BJ (cell line): ENCODE results near the gene MSRB3. TPM values are rescaled to one million over a fixed set of nuclear protein-coding genes. Genes with fewer than 3 reads are reported as not detected.

Experiments
- CTCF ChIA-PET: fragments of 350-600 bp; formaldehyde crosslinking; extraction: SDS; loops from one replicate; lab custom pipeline; 2021; ENCODE audit warnings: antibody characterized with exemption, inconsistent platforms; lab: Yijun Ruan, JAX
- POLR2A ChIA-PET: fragments of 300-600 bp; sonication (Branson Sonifier 250); formaldehyde crosslinking; extraction: SDS; loops from one replicate; lab custom pipeline; 2021; ENCODE audit warnings: antibody characterized with exemption; lab: Charles Lee
- DNase-seq: peaks from one replicate; pipeline ENCODE4 v3.0.0-alpha.2; 2011; ENCODE audit warnings: low read depth
- H3K27me3 ChIP-seq: 2 replicates; pipeline ENCODE4 v1.6.0; 2011; ENCODE audit warnings: low read length; ENCODE audit not compliant: control insufficient read depth, insufficient read depth
- H3K36me3 ChIP-seq: 2 replicates; pipeline ENCODE4 v1.5.1; 2011; ENCODE audit warnings: low read length; ENCODE audit not compliant: control insufficient read depth, insufficient read depth
- H3K4me3 ChIP-seq: 2 replicates; pipeline ENCODE4 v1.5.1; 2011; ENCODE audit warnings: low read depth, mild to moderate bottlenecking, control low read depth, low read length
- CTCF ChIP-seq: IDR thresholded peaks from 2 replicates; pipeline ENCODE4 v1.5.1; 2011; ENCODE audit warnings: low read depth, mild to moderate bottlenecking, control low read depth, inconsistent platforms, low read length, moderate library complexity; ENCODE audit not compliant: insufficient read depth
- polyA plus RNA-seq: library from polyadenylated mRNA; depleted of rRNA; stranded (reverse); fragments of >200 nt; gene quantifications from 2 replicates; pipeline ENCODE4 v1.2.3, GENCODE V29; 2011

The MSRB3 gene
- polyA plus RNA-seq, 1 experiment = 76.0 TPM

GRCh38 chr12:65461017-65461416 lies 182.5 kb downstream of the MSRB3 start:
- no peak for DNase-seq
- no peak overlapping the region for H3K4me3 ChIP-seq
- H3K36me3 ChIP-seq = peaks cover 4% of the 10 kb centered on the region
- no peaks in the 10 kb centered on the region for H3K27me3 ChIP-seq
- CTCF ChIA-PET = interaction anchor here (0.7 to 1.4 kb wide), 2 partner anchors 8 to 172 kb away, joined by 3 read pairs; no protein-coding TSS in a partner anchor
- no peak for TF ChIP-seq CTCF
- POLR2A ChIA-PET = no interaction called here

- ChIA-PET CTCF (interaction anchor here (1.2 to 1.4 kb wide), 2 partner anchors 9 to 140 kb away, joined by 3 to 4 read pairs; no protein-coding TSS in a partner anchor), POLR2A (no interaction called here)
- TF ChIP-seq CTCF = no peak
- no peak overlapping the region for H3K4me3 ChIP-seq
- H3K36me3 ChIP-seq = peaks cover 3% of the 10 kb centered on the region; the same call in 1 of the 2 replicates
- H3K27me3 ChIP-seq = no peaks in the 10 kb centered on the region
- no peak for DNase-seq
Observed at GRCh38 chr12:65462484-65462883, 184.0 kb downstream of the MSRB3 start.

- Histone ChIP-seq H3K27me3 (no peaks in the 10 kb centered on the region), H3K36me3 (peaks cover 3% of the 10 kb centered on the region; the same call in 1 of the 2 replicates), H3K4me3 (no peak overlapping the region)
- TF ChIP-seq CTCF = no peak
- ChIA-PET POLR2A (no interaction called here), CTCF (interaction anchor here (0.6 to 1.2 kb wide), 2 partner anchors 9 to 139 kb away, joined by 3 to 4 read pairs; no protein-coding TSS in a partner anchor)
- DNase-seq = no peak
Observed at GRCh38 chr12:65463082-65463481, 184.6 kb downstream of the MSRB3 start.

GRCh38 chr12:65463611-65464010 lies 185.1 kb downstream of the MSRB3 start:
- Histone ChIP-seq H3K36me3 (peaks cover 1% of the 10 kb centered on the region; the same call in 1 of the 2 replicates), H3K4me3 (no peak overlapping the region), H3K27me3 (no peaks in the 10 kb centered on the region)
- POLR2A ChIA-PET = no interaction called here
- CTCF ChIA-PET = interaction anchor here (0.6 to 1.2 kb wide), 2 partner anchors 9 to 139 kb away, joined by 3 to 4 read pairs; no protein-coding TSS in a partner anchor
- no peak for TF ChIP-seq CTCF
- no peak for DNase-seq

GRCh38 chr12:65464930-65465329 lies 186.4 kb downstream of the MSRB3 start:
- Histone ChIP-seq H3K36me3 (peaks cover 1% of the 10 kb centered on the region; the same call in 1 of the 2 replicates), H3K4me3 (no peak overlapping the region), H3K27me3 (no peaks in the 10 kb centered on the region)
- ChIA-PET POLR2A (no interaction called here), CTCF (no interaction called here)
- peak; percentile 71 for DNase-seq
- no peak for TF ChIP-seq CTCF
